Limb (tissue), 2 donors: Measurements from ENCODE around the gene SDHAF2.
"Not testable (repeated sequence)": the region's sequence is repeated elsewhere in the genome, so short reads cannot be mapped to it uniquely, and the experiment has no call there.

Experiments used
- DNase-seq, 2 donors: peaks; one replicate each; pipeline ENCODE4 v3.0.0-alpha.2; 2016; ENCODE audit errors: extremely low spot score in 2 of 2

The SDHAF2 gene

DNA sequence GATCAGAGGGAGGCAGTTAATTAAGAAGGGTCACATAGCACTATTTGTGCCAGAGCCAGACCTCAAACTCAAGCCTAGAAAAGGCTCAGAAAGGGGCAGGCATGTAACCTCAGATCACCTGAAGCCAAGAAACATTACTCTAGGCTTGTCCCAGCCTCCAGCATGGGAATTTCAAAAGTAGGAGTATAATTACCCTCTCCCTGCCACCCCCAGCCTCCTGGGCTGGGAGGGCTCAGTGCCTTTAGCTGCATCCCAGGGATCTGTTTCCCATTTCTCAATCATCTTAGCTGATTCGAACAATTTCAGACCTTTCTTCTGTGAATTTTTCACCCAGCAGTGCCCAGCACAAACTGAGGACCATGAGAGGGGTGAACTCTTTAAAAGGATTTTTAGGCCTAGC lies 45.5 kb downstream of the SDHAF2 start:
- DNase-seq = no peak

DNA sequence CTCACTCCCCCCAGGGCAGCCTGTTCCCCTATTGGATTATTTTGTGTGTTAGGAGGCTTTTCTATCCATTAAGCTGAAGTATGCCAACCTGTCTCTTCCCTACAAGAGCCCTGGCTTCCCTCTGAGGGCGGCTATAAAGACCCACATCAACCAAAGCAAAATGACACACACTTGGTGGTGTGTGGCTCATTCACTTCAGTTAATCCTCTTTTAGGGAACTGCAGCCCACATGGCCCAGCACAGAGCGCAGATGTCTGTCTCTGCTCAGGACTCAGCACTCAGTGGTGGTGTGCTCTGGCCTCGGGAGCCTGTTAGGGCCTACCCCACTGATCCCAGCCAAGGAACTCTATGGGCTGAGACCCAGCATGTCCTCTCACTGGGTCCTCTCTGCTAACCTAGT lies 46.4 kb downstream of the SDHAF2 start:
- no peak for DNase-seq

DNA sequence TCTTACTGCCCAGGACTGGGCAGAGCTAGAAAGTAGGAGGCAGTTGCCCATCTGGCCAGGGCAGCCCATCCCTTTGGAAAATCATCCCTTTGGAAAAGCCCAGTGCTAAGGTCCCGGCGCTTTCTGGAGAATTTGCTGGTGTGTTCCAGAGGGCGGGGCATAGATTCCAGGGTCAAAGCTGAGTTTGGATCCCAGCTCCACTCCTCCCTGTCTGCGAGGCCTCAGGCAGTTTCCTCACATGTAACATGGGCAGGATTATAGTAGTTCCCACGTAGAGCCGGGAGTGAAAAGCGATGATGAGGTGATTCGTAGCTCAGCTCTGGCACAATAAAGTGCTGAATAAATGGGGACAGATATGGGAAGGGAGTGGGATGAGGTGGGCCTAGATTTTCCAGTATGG lies 47.2 kb downstream of the SDHAF2 start:
- no peak for DNase-seq

DNA sequence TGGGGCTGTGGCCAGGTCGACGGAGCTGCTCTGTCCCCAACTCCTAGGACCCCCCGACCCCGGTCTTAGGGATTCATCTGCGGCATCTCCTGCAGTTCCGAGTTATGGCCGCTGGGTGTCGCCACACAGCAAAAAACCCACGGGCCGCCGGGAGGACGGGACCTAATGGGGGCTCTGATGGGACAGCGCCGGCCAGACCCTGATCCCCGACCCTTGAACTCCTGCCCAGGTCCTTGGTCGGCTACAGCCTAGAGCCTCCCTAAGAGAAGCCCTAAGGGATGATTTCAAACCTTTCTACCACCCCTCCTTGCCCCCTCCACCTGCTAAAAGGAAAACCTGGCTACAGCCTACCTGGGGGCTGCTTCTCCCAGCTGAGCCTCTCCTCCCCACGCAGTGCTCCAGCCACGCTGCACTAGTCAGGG lies 47.8 kb downstream of the SDHAF2 start:
- DNase-seq = peak; percentile 27 to 79

DNA sequence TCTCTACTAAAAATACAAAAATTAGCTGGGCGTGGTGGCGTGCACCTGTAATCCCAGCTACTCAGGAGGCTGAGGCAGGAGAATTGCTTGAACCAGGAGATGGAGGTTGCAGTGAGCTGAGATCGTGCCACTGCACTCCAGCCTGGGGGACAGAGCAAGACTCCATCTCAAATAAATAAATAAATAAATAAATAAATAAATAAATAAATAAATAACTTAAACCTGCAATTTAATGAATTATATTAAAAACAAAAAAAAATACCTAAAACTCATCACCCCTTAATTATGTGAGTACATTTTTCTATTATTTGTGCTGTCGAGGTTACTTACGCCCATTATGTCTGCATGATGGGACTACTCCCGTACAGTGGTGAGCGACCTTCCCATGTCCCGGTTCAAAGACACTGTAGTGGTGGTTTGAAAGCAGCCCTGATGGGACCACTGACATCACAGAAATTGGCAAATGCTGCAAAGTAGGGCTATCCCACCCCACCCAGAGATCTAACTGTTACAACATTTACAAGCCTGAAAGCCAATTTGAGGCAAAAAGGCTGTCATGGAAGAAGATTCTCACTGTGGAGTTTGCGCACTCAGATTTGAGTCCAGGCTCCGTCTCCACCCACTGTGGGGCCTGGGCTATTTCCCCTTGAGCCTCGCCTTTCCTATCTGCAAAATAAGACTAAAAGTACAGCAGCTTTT lies 49.6 kb downstream of the SDHAF2 start:
- not testable (repeated sequence) for DNase-seq

DNA sequence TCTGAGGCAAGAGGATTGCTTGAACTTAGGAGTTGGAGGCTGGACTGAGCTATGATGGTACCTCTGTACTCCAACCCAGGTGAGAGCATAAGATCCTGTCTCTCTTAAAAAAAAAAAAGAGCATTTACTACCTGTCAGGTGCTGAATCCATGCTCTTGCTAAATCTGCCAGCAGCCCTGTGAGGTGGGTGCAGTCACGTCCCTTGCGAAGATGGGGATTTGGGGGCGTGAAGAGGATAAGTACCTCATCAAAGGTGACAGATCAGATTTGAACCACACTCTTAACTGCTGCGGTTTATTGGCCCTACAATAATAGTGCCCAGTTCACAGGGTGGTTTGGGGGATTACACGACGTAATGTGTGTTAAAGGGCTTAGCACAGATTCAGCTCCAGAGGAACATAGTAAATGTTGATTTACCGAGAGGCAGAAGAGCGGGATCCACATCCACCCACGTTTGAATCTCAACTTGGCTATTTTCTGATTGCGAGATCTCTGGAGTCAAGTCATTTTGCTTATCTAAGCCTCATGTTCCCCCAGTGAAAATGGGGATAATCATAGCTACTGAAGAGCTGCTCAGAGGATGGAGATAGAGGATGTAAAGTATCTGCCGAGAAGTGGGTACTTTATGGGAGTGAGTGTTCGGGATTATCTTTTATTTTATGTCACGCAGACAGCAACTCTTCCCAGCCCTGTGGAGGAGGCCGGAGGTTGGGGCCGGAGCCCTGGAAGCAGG lies 50.5 kb downstream of the SDHAF2 start:
- DNase-seq = no peak

DNA sequence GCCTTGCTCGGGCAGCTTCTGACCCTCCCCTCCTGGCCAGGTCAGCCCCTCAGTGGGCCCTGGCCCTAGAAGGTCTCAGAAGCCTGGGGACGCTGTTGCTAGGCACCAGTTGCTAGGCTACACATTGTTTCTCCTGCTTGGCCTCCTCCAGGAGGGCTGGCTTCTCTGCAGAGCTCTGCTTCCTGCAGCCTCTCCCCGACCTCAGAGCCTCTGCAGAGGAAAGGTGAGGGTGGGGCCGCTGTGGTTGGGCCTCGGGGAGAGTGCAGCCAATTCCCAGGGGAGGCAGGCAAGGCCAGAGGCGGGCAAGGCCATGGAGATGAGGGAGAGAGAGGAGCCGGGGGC lies 51.0 kb downstream of the SDHAF2 start:
- peak; percentile 27 to 61 for DNase-seq

DNA sequence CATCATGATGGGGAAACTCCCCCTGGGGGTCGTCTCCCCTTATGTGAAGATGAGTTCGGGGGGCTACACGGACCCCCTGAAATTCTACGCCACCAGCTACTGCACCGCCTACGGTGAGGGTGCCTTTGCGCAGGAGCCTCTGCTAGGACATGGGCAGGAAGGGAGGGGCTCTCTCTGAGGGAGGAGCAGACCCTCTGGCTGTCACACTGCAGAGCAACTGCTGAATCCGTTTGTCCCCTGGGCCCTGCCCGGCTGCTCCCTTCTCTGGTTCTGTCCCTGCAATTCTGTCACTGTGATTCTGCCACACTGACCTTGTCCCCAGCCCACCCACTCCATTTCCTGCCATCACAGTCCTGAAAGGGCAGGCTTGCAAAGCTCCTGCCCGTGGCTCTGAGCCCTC lies 51.9 kb downstream of the SDHAF2 start:
- no peak for DNase-seq

DNA sequence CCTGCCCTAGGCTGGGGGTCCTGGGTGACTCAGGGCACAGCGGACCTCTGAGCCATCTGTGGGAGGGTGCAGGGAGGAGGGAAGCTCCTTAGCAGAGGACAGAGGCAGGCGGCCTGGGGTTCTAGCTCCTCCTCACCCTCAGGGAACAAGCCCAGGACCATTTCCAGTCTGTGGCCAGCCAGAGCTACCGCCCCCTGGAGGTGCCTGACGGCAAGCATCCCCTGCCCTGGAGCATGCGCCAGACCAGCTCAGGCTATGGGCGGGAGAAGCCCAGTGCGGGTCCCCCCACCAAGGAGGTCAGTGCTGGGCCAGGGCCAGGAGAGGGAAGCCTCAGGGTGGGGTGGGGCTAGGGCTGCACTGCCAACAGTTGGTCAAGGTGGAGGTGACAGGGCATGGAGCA lies 52.6 kb downstream of the SDHAF2 start:
- DNase-seq = no peak

DNA sequence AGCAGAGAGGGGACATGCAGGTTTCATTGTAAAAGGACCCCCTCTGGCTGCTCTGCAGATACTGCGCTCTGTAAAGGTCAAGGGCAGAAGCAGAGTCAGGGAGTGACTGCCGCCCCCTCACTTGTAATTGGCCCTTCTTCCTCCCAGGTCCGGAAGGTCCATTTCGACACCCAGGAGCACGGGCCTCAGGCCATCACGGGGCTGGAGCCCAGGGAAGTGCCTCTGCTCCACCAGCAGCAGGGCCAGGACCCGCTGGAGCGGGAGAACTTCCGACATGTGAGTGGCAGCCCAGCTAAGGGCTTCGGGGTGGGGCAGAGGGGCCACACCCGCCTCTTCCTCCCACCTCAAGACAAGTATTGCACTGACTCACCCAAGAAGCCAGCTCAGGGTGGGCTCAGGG lies 54.6 kb downstream of the SDHAF2 start:
- no peak for DNase-seq

DNA sequence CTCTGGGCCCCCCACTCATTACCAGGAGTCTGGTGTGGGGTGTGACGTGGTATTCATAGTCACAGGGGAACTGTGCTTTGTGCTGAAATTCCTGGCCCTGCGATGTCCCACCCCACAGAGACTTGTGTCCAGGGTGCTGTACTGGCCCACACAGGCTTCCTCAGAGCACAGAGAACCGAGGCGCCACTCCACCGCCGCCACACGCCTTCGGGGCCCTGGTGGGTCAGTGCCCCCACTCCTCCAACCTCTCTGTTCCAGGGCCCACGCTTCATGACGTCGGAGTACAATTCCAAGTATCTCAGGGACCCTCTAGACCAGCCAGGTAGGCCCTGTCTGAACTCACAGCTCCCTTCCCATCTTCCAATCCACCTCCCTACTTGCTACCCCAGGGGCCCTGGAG lies 55.2 kb downstream of the SDHAF2 start:
- no peak for DNase-seq

DNA sequence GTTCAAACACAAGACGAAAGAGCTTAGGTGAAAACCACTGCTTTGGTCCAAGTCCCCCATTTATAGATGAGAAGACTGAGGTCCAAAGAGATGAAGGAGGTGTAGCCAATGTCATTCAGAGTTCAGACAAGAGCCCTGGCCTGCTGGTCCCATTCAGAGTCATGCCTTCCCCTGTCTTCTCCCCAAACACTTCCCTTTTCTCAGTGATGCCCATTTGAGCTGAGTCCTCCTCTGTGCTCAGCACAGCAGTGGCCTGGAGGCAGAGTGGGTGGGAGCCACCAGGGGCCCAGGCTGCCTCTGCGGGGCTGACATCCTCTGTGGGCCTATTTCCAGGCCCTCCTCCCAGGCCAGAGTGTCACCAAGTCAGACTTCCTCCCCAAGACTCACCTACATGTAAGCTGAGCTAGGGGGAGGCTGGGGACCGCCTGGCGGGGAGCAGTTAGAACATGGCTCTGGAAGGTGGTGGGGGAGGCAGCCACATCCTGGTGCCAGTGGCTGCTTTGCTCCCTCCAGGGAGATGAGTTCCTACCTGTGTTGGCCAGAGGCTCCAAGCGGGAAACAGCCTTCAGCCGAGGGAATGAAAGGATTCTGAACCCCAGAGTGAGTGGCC lies 56.2 kb downstream of the SDHAF2 start:
- no peak for DNase-seq

DNA sequence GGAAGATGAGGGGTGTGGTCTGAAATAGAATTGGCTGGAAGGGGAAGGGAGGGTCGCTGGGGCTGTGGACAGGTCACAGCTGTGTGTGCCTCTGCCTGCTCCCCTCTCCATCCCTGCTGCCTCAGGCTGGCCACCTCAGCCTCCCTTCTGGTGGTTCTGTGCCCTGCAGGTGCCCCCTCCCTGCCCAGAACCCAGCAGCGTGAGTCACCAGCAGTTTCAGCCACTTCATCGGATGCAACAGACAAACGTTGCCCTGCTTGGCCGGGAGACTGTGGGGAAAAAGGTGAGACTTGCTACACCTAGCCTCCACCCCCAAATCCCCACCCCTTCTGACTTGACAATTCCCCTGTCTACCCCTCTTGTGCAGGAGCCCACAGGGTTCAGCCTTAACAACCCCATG lies 56.9 kb downstream of the SDHAF2 start:
- no peak for DNase-seq

DNA sequence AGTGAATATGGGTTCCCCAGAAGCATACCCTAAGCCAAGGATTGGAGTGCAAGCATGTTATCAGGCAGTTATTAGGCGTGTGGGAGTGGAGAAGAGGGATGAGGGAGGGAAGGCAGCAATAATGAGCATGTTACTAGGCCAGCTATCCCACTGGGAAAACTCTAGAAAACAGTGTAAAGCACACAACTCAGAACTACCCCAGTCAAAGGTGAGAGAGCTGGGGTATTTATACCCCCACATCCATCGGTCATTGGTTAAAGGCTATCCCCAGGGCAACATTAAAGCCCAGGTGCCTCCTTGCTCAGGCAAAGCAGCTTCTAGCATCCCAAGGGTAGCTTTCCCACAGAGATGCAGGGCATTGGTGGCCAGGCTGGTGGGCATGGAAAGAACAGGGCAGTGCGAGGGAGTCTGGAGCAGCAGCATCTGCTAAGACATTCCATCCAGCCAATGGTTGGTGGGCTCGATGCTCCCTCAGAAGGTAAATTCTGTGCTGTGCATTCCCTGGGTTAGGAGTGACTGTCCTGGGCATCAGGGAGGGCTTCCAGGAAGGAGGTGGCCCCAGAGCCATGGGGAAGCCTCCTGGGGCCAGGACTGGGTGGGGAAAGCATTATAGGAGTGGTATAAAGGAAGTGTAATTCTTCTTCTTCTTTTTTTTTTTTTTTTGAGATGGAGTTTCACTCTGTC lies 57.6 kb downstream of the SDHAF2 start:
- DNase-seq = no peak

DNA sequence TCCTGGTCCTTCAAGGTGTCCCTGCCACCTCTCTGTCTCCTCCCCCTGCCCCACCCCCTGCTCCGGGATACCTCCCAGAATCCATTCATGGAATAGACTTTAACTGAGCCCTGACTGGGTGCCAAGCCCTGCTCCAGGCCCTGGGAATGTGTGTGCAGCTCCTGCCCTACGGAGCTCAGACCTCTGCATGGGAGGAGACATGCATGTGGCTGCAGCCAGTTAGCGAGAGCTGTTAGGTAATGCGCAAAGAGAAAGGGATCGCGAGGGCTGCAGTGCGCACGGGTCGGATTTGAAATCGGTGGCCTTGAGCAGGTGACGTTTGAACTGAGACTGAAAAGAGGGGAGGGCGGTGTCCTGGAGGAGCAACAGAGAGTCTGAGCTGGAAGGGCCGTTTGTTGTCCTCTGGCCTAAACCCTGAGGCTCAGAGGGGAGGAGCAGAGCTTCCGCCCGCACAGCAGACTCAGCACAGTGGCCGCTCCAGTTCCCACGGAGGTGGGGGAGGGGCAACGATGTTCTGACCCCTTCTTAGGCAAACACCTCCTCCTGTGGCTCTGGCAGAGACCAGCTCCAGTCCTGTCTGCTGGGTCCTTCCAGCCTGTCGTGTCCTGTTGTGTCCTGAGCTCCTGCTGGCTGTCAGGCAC lies 58.8 kb downstream of the SDHAF2 start:
- peak in 1 of 2 donors; percentile 61 for DNase-seq

DNA sequence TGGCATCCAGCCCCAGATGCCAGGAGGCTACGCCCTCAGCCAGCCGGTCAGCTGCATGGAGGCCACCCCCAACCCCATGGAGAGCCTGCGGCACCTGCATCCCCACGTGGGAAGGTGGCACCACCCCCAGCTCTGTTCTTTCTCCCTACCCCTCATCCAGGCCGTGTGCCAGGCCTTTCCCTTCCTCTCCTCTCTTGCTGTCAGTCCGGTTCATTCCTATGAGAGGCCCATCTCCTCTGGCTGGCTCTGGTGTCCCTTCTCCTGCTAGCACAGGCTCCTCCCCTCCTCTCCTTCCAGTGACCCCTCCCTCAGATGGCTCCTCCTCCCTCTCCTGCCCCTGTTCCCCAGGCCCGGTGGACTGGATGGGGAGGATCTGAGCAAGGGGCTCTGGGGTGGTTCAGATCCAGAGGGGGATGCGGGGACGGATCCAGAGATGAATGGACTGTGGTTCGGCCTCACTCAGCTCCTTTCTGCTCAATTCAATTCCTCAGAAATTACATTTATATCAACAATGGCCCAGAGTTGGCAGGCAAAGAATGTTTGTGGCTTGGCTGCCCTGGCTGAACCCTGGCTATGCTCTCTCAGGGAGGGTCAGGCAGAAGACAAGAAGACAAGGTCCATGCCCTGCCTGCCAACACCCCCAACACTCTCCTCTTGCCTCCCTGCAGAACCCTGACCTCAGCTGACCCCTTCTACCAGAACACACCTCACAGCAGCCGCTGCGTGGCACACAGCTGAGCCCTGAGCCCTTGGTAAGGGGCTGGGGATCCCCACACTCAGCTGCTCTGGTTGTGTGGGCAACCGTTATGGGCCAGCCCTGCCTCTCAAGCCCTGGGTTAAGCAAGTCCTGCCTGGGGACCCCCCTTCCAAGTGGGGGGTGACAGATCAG lies 60.2 kb downstream of the SDHAF2 start:
- DNase-seq = no peak

DNA sequence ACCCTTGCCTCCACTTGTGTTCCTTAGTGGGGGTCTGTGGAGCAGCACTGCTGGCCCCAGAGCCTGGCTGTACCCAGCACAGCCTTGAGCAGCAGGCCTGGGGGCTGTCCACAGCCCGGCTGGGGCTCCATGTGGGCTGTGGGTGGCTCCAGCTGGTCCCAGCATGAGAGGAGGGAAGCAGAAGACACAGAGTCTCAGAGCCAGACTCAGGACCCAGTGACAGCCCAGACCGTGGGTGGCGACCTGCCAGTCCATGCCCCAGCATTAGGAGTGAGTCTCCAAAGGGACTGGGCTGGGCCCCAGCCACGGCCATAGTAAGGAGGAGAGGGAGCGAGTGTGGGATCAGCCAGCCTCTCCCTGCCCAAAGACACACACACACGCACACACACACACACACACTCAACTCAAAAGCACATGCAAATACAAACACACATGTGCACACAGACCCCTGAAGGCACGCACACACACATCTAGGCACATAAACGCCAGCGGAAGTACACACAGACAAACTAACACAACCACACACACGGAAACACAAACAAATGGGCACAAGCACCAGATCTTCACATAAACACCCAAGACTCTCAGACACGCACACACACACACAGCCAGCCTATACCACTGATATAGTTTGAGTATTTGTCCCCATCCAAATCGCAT lies 61.9 kb downstream of the SDHAF2 start:
- no peak for DNase-seq

DNA sequence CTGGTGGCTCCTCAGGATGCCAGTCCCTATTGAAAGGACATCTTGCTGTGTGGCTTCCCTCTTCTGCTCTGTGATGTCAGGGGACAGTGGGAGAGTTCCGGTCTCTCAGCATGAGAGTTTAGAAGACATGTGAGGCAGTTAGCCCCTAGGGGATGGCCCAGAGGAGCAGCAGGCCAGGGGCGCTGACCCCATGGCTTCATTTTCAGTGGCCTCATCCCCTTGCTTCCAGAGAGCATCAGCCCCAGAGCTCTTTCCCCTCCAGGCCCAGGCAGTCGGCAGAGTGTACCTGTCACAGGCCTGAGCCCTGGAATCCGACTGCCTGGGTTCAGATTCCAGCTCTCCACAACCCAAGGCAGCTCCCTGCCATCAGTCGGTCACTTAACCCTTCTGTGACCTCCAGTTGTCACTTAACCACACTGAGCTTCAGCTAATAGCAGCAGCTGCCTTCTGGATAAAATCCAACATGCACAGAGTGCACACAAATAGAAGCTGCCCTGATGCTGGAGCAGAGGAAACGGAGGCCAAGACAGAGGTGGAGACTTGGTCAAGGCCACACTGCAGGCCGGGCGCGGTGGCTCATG lies 64.5 kb downstream of the SDHAF2 start:
- no peak for DNase-seq

DNA sequence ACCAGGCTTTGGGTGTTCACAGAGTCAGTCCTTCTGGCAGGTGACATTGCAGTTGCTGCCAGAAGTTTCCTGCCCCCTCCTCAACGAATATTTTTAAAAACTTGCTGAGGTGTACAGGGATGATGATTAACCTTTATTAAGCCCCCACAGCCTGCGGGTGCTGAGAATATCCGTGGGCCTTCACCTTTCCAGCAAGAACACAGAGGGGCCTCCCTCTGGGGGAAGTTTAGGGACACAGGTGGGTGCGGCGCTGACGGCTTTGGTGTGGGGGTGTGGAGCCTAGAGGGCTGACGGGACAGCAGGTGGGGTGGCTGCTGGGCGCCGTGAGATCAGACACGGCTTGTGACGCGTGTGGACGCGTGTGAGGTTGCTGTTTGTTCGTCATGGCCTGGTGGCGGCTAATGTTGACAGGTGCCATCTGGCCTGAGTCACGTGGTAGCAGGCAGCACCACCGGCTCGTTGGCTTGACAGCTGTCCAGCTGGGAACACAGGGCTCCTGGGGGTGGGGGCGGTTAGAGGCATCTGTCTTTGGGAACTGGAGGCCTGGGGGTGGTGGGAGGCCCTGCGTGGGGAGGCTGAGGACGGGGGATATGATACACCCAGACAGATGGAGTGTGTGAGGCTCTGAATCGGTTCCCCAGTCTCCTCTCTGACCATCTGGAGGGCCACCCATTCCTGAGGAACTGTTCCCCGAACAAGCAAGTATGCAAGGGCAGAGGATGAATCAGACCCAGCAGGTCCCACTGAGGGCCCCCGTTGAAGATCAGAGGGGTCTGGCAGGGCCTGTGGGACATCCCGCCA lies 66.1 kb downstream of the SDHAF2 start:
- DNase-seq = peak; percentile 33 to 70
